ENCODE data around the gene PDE6A. TPM values are rescaled to one million over a fixed set of nuclear protein-coding genes. Genes with fewer than 3 reads are reported as not detected.

Gene PDE6A
- total and polyA plus RNA-seq, 2 donors (not counting 3 experiments of a cell fraction or from before 2014, with no cell fraction given): not detected

GRCh38 chr5:149824120-149824519 lies 120.5 kb downstream of the PDE6A start:
- no peaks in the 10 kb centered on the region for H3K4me1 ChIP-seq (ENCODE audit: control insufficient read depth, extremely low read depth, insufficient read depth, low read length)
- H4K20me1 ChIP-seq (replicated peaks; ENCODE audit: control insufficient read depth, extremely low read depth, insufficient read depth, low read length): no peaks in the 10 kb centered on the region
- FAIRE-seq: peak; percentile 42
- H3K4me3 ChIP-seq (replicated peaks in 1 of 3; ENCODE audit: insufficient read depth in 1 of 3, low read depth in 1 of 3, low read length in 3 of 3): no peak overlapping the region
- no peak overlapping the region for H3K9ac ChIP-seq (replicated peaks; ENCODE audit: extremely low read depth, insufficient read depth, low read length)
- H3K27me3 ChIP-seq (ENCODE audit: control insufficient read depth in 2 of 2, insufficient read depth in 2 of 2, low read length in 2 of 2): no peaks in the 10 kb centered on the region
- H3K27ac ChIP-seq (ENCODE audit: insufficient read depth, low read depth, low read length): no peak overlapping the region
- dilution Hi-C loops (cut with MboI; ENCODE audit: extremely low pct_ligation_motif_present, low sequenced_read_pairs) (loop anchor here (10.0 kb wide), 1 partner anchor 189 kb away; no protein-coding TSS in a partner anchor), intact Hi-C loops (cut with micrococcal nuclease) (no loop called here)
- no peak overlapping the region for H3K4me2 ChIP-seq (ENCODE audit: insufficient read depth, low read length)
- no peaks in the 10 kb centered on the region for H3K36me3 ChIP-seq (ENCODE audit: control insufficient read depth in 2 of 2, extremely low read depth in 1 of 2, insufficient read depth in 2 of 2, low read length in 2 of 2)
- ChIA-PET POLR2A (no interaction called here), CTCF (interaction anchor here (1.1 to 19.7 kb wide), 4 partner anchors 10 to 168 kb away, joined by 3 to 639 read pairs (median 30); no protein-coding TSS in a partner anchor)
- TF ChIP-seq POLR2AphosphoS5 (IDR thresholded peaks at IDR 0.05; ENCODE audit: insufficient read depth, low read depth, low read length): no peak
- no peak for TF ChIP-seq GATA2 (IDR thresholded peaks at IDR 0.05; ENCODE audit: insufficient read depth, insufficient read length, low read depth, low read length)
- TF ChIP-seq POLR2A (IDR thresholded peaks at IDR 0.05; ENCODE audit: low read depth, low read length): no peak
- TF ChIP-seq, protein P1, sequence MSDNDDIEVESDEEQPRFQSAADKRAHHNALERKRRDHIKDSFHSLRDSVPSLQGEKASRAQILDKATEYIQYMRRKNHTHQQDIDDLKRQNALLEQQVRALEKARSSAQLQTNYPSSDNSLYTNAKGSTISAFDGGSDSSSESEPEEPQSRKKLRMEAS (IDR thresholded peaks at IDR 0.05; ENCODE audit: insufficient read depth, insufficient read length): no peak
- TF ChIP-seq, protein P2, sequence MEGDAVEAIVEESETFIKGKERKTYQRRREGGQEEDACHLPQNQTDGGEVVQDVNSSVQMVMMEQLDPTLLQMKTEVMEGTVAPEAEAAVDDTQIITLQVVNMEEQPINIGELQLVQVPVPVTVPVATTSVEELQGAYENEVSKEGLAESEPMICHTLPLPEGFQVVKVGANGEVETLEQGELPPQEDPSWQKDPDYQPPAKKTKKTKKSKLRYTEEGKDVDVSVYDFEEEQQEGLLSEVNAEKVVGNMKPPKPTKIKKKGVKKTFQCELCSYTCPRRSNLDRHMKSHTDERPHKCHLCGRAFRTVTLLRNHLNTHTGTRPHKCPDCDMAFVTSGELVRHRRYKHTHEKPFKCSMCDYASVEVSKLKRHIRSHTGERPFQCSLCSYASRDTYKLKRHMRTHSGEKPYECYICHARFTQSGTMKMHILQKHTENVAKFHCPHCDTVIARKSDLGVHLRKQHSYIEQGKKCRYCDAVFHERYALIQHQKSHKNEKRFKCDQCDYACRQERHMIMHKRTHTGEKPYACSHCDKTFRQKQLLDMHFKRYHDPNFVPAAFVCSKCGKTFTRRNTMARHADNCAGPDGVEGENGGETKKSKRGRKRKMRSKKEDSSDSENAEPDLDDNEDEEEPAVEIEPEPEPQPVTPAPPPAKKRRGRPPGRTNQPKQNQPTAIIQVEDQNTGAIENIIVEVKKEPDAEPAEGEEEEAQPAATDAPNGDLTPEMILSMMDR (IDR thresholded peaks at IDR 0.05; ENCODE audit: extremely low read depth in 1 of 2, insufficient read depth in 1 of 2, low read depth in 1 of 2, low read length in 2 of 2): no peak
- no peak for TF ChIP-seq FOS (IDR thresholded peaks at IDR 0.05; ENCODE audit: borderline replicate concordance, insufficient read depth, low read length)
- TF ChIP-seq JUN (IDR thresholded peaks at IDR 0.05; ENCODE audit: borderline replicate concordance, insufficient read depth, insufficient read length, low read depth): no peak
- TF ChIP-seq EZH2 (IDR thresholded peaks at IDR 0.05; ENCODE audit: borderline replicate concordance, low read depth, low read length, severe bottlenecking): no peak
- TF ChIP-seq MYC (IDR thresholded peaks at IDR 0.05; ENCODE audit: low read depth, low read length): no peak
- no peak overlapping the region for H2AFZ ChIP-seq (ENCODE audit: low read depth, low read length)
- no TSS peak for BruUV-seq (replicated peaks)
- no peaks in the 10 kb centered on the region for H3K9me3 ChIP-seq (replicated peaks; ENCODE audit: control insufficient read depth, insufficient read depth, low read length)
- H3K9me1 ChIP-seq (replicated peaks; ENCODE audit: control insufficient read depth, extremely low read depth, insufficient read depth, low read length): no peaks in the 10 kb centered on the region
- DNase-seq (ENCODE audit: low read depth, low spot score): no peak
- H3K79me2 ChIP-seq (ENCODE audit: control insufficient read depth, insufficient read depth, low read length): no peaks in the 10 kb centered on the region
